HL-60/S4 treated with phorbol 12-myristate 13-acetate at 8.2 ng/mL for 4 days and 3 days (cell line): Measurements from ENCODE around the gene FKBP1A.
"Not testable (repeated sequence)": the region's sequence is repeated elsewhere in the genome, so short reads cannot be mapped to it uniquely, and the experiment has no call there.

Source experiments
- in situ Hi-C: fragments of 300-500 bp; cut with MboI; formaldehyde crosslinking; loops from 2 replicates; pipeline ENCODE4 v1.15.0; 2022; ENCODE audit warnings: low sequenced_read_pairs

Gene FKBP1A

DNA sequence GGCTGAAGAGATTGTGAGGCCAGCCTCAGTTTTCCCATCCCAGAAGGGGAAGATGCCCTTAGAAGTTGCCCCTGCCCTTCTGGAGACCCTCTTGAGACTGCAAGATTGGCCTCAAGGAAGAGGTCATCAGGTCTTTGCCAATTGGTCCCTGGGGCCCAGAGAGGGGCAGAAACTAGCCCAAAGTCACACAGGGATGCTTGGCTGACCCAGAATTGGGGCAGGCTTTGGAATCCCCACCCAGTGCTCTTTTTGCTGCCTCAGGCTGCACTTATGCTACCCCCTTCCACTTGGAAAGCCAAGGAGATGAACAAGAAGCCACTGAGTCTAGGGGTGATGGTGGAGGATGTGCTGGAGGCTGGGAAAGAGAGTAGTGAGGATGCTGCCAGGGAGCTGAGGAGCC lies 24.9 kb upstream of the FKBP1A start:
- in situ Hi-C loops, result no loop called here

GRCh38 chr20:1417273-1417672 lies 24.4 kb upstream of the FKBP1A start:
- in situ Hi-C loops, result no loop called here

GRCh38 chr20:1415667-1416468 lies 23.0 kb upstream of the FKBP1A start:
- in situ Hi-C loops, result no loop called here

DNA sequence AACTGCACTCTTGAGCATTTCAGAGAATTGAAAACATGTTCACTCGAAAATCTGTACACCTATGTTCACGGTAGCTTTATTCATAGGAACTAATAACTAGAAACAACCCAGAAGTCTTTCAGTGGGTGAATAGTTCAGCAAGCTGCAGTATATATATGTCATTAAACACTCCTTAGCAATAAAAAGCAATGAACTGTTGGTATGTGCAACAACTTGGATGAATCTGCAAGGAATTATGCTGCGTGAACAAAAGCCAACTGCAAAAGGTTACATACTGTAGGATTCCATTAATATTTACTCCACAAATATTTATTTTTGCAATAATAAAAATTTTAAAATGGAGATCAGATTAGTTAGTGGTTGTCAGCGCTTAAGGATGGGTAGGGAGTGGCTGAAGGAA lies 22.1 kb upstream of the FKBP1A start:
- in situ Hi-C loops, result no loop called here

DNA sequence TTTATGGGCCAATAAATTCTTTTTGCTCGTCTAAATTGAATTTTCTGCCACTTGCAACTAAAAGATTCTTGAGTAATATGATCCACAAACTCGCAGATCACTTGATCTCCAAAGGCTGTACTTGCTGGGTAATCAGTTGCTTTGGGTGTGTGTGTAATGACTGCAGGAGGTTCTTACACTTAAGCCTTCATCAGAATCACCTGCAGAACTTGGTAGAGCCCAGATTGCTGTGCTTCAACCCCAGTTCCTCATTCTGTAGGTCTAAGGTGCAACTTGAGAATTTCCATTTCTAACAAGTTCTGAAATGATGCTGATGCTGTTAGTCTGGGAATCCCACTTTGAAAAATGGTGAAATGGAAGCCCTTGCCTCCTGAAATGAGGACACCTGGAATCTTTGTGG lies 12.9 kb upstream of the FKBP1A start:
- in situ Hi-C loops, result no loop called here

DNA sequence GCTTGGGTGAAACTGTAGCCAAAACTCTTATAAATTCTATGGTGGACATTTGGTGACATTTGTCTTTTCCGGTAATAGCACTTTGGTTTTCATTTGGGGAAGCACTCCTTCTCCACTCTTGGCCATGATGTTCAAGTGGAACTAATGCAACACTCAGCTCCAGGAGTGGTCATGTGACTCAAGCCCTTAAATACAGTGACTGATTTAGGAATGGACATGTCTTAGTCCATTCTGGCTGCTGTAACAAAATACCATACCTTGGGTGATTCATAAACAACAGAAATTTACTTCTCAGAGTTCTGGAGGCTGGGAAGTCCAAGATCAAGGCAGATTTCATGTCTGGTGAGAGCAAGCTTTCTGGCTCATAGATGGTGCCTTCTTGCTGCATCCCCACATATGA lies 10.8 kb upstream of the FKBP1A start:
- in situ Hi-C loops, result no loop called here

GRCh38 chr20:1402149-1402548 lies 9.3 kb upstream of the FKBP1A start:
- in situ Hi-C loops, result no loop called here

DNA sequence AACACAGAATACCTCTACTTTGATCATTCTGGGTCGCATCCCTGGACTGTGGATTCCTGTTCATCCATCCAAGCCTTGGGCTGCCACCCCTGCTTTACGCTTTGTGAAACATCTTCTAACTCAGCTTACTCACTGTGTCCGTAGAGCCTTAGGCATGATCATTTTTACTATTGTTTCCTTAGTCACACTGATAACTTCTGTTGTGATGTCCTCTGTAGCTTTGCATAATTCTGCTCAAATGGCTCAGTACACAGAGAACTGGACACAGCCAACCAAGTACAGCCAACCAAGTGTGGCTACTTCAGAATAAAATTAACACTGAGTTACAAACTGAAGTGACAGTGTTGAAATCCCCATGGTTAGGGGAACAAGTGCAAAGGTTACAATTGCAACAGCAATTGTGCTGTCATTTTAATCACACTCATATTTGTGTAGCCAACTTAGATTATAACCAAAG lies 8.6 kb upstream of the FKBP1A start:
- in situ Hi-C loops, result no loop called here

GRCh38 chr20:1399678-1400366 lies 7.0 kb upstream of the FKBP1A start:
- in situ Hi-C loops, result not testable (repeated sequence)

GRCh38 chr20:1398185-1398584 lies 5.3 kb upstream of the FKBP1A start:
- in situ Hi-C loops, result not testable (repeated sequence)

- in situ Hi-C loops, result no loop called here
Observed at GRCh38 chr20:1397710-1398109, 4.9 kb upstream of the FKBP1A start.

DNA sequence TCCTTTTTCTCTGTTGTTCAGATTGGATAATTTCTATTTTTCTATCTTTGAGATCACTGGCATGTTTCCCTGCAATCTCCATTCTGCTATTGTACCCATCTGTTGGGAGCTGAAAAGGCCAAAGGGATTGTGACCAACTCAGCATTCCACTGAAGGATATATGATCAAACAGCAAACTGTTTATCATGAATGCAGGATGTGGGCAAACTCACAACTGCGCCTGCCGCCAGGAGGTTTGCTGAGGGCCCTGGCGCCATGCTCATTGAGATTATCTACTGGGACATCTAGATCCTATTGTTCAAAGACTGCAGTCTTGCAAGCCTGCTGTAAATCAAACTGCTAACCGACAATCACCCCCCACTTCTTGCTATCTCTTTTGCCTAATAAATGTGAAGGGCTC lies 3.8 kb upstream of the FKBP1A start:
- in situ Hi-C loops, result no loop called here

DNA sequence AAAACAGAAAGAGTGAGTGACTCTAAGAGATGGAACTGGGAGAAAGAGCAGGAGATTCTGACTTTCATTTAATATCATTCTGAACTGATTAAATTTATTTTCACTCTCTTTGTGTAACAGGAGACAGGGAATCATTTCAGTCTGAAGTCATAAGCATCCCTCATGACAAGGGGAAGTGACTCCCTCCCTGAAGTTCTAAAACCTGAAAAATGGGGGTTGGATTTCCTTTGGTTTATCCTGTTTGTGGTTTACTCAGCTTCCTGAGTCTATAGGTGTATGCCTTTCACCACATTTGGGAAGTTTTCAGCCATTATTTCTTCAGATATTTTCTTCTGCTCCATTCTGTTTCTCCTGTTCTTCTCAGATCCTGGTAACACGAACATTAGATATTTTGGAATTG lies 3.4 kb upstream of the FKBP1A start:
- in situ Hi-C loops, result no loop called here

GRCh38 chr20:1394686-1395085 lies 1.8 kb upstream of the FKBP1A start:
- in situ Hi-C loops, result no loop called here

GRCh38 chr20:1393507-1393882 lies 641 bp upstream of the FKBP1A start:
- in situ Hi-C loops, result no loop called here

DNA sequence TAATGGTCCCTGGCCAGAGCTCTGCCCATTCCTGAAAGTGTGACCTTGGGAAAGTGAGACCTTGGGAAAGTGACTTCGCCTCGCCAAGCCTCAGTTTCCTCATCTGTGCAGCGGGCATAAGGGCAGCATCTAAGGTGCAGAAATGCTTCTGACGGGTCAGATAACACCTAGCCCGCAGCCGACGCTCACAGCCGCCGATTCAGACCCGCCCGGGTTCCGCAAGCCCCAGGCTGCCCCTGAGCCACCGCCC lies 486 bp downstream of the FKBP1A start:
- in situ Hi-C loops, result no loop called here

GRCh38 chr20:1391640-1392442 lies 1.0 kb downstream of the FKBP1A start:
- in situ Hi-C loops, result no loop called here

DNA sequence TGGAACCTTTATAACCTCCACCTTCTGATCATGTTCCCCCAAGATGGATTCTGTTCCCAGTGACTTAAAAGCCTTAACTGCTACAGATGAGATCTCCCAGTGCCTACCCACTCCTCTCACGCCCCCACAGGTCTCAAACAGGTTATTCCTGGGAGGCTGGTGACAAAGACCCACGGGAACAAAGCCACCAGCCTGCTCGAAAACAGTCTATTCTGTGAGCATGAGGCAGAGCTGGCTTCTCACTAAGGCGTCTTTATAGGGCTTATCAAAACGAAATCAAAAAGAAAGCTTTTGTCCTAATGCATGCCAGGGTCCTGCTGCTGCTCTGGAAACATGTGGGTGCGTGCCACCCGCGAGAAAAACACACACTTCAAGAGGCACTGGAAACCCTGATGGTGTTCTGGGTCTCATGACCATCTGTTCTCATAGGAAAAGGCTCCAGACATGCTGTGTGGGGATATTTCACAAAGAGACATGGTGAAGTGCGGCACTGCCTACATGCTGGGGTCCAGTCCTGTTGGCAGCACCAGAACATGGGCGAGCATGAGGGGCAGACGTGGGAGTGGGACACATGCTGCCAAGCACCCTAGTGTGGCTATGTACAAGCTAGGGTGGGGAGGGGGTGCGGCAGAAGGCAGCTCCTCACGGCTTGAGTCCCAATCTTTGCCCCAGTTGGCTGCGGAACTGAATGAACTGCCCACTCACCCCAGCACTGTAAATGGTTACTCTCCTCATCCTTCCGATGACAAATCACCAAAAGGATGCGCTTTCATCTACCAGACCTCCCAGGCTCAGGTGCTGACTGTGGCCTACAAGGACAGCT lies 2.1 kb downstream of the FKBP1A start:
- in situ Hi-C loops, result no loop called here

- in situ Hi-C loops, result no loop called here
Observed at GRCh38 chr20:1389703-1390580, 2.9 kb downstream of the FKBP1A start.
